AG09309 (cell line): ENCODE results near the gene ZNF492.

ENCODE experiments used
- DNase-seq: peaks from one replicate; pipeline ENCODE4 v3.0.0-alpha.2; 2010; ENCODE audit warnings: low read depth
- H3K4me3 ChIP-seq: 2 replicates; pipeline ENCODE4 v1.5.1; 2011; ENCODE audit warnings: mild to moderate bottlenecking, low read depth, low read length, moderate library complexity; ENCODE audit not compliant: control insufficient read depth
- CTCF ChIP-seq: IDR thresholded peaks from 2 replicates; pipeline ENCODE4 v1.5.1; 2011; ENCODE audit warnings: mild to moderate bottlenecking, low read depth, low read length, inconsistent platforms; ENCODE audit not compliant: insufficient read depth, control insufficient read depth; ENCODE audit errors: missing control alignments

The ZNF492 gene

GRCh38 chr19:22708983-22709382, 74.9 kb downstream of the ZNF492 start:
- no peak overlapping the region for H3K4me3 ChIP-seq
- DNase-seq = no peak
- TF ChIP-seq CTCF = no peak
